GM18867 (cell line): Measurements from ENCODE around the gene CENPW.

Experiments used
- ATAC-seq: cut with Tn5 transposase; IDR thresholded peaks from one replicate; pipeline ENCODE4 v1.9.1; 2021; ENCODE audit warnings: mild to moderate bottlenecking, moderate library complexity; ENCODE audit not compliant: unreplicated experiment

Gene CENPW

GRCh38 chr6:126339796-126340609 lies at the start of gene CENPW:
Gene CENPW (plus strand): TSS chr6:126340115. CDS start chr6:126340274, 159 bp downstream.
- ATAC-seq, result peak; percentile 92

DNA sequence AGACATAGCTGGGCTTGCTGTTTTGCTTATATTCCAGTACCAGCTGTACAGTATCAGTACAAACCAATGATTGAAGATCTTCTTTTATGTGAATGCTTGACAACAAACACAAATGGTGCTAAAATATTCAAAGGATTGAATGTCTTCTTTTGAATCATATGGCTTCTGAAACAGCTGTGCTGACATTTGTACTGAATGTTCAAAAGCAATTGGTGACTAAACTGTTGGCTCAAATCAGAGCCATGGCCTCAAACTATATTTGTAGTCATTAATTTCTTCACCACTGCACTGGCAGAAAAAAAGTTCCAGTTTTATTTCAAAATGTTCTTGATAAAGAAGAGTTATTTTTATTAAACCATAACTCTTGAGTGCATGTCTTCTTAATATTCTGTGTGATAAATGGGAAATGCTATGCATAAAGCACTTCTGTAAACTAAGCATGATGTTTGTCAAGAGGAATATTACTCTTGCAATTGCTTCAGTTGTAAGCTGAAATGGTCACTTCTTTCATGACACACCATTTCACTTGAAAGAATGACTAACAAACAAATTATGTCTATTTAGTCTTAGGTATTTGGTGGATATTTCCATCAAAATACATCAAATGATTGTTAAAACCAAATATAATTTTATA lies 45.9 kb upstream of the CENPW start:
- no peak for ATAC-seq

- peak; percentile 40 for ATAC-seq
These were observed 39.8 kb upstream of the CENPW start for GRCh38 chr6:126300126-126300525.

GRCh38 chr6:126300735-126301134 lies 39.2 kb upstream of the CENPW start:
- ATAC-seq, result peak; percentile 97

- no peak for ATAC-seq
These were observed 37.7 kb upstream of the CENPW start for GRCh38 chr6:126302191-126302590.

- ATAC-seq, result no peak
These were observed 32.1 kb upstream of the CENPW start for GRCh38 chr6:126307849-126308248.

DNA sequence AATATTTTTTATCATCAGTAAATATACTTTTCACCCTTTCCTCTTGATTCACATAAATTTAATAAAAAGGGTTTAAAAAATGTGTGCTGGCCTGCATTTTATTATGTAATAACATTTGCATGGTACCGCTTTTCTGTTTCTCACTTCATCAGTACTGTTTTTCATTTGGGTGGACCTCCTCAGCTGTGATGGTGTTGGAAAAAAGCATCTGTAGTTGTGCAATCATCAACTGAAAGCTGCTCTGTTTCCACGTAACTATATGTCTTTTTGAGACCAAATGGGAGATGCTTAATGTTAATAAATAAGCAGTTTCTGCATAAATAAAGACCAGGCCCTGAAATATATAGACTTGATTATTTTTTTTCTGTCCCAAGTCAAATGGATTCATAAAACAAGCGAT lies 31.6 kb upstream of the CENPW start:
- ATAC-seq, result no peak

GRCh38 chr6:126312013-126312665 lies 27.8 kb upstream of the CENPW start:
- ATAC-seq, result peak; percentile 96

GRCh38 chr6:126313941-126314340 lies 26.0 kb upstream of the CENPW start:
- no peak for ATAC-seq

DNA sequence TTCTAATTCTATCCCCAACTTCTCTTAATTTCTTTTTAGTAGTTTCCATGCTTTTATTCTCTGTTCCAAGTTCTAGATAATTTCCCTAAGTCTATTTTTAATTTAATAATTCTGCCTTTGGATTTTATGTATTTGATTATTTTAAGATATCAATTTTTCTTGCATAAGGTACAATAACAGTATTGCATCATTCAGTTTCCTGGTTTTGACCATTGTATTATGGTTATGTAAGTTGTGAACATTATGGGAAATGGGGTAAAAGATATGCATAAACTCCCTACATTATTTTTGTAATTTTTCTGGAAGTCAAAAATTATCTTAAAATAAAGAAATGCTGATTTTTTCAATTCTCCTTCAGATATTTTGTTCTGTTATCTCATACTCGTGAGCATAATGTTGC lies 21.1 kb upstream of the CENPW start:
- no peak for ATAC-seq

GRCh38 chr6:126333729-126334128 lies 6.2 kb upstream of the CENPW start:
- ATAC-seq, result no peak

DNA sequence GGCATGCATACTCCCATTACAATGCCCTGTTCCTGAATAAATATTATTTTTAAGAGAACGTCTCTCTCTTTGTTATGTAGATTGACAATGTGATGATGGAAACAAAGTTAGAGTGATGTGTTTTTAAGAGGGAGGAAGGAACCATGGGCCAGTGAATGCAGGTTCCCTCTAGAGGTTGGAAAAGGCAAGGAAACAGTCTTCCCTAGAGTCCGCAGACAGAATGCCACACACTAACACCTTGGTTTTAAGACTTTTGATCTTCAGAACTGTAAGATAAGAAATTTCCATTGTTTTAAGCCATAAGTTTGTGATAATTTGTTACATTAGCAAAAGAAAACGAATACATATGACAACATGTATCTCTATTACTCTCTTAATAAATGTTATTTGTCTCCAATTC lies 4.7 kb upstream of the CENPW start:
- ATAC-seq, result no peak

DNA sequence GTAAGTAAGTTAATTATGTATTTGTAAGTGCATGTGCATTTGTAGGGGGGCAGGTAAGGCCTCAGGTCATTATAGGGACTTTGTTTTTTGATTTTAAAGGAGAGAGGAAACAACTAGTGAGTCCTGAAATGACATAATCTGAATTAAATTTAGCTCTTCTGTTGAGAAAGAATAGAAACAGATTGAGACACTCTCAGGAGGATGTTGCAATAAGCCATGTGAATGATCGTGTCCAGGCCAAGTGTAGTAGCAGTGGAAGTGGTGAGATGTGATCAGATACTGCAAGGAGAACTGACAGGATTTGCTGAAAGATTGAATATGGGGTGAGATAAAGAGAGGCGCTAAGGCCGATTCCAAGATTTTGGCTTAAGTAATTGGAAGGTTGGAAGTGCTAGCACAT lies 2.6 kb upstream of the CENPW start:
- no peak for ATAC-seq

DNA sequence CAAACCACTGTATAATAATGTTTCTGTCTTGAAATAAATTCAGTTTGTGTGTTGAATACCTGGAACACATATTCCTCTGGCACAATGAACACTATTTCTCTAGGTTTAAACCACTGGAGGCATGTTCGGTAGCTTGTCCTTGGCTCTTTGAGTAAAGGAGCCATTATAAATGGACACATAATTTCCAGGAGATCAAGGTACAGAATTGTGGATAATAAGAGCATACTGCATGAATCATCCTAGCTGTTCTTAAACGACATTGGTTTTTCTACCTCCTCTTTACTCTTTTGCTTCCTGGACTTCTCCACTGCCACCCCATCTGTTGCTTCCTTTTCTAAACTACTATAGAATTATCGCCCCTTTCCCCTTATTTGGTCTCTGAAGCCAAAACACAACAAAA lies 1.2 kb downstream of the CENPW start:
- no peak for ATAC-seq

- no peak for ATAC-seq
These were observed 4.3 kb downstream of the CENPW start for GRCh38 chr6:126344181-126344580.

- ATAC-seq, result no peak
These were observed 12.0 kb downstream of the CENPW start for GRCh38 chr6:126351960-126352359.

- no peak for ATAC-seq
These were observed 12.6 kb downstream of the CENPW start for GRCh38 chr6:126352514-126352913.

- ATAC-seq, result no peak
These were observed 16.6 kb downstream of the CENPW start for GRCh38 chr6:126356526-126356925.

- no peak for ATAC-seq
These were observed 20.1 kb downstream of the CENPW start for GRCh38 chr6:126359936-126360537.

DNA sequence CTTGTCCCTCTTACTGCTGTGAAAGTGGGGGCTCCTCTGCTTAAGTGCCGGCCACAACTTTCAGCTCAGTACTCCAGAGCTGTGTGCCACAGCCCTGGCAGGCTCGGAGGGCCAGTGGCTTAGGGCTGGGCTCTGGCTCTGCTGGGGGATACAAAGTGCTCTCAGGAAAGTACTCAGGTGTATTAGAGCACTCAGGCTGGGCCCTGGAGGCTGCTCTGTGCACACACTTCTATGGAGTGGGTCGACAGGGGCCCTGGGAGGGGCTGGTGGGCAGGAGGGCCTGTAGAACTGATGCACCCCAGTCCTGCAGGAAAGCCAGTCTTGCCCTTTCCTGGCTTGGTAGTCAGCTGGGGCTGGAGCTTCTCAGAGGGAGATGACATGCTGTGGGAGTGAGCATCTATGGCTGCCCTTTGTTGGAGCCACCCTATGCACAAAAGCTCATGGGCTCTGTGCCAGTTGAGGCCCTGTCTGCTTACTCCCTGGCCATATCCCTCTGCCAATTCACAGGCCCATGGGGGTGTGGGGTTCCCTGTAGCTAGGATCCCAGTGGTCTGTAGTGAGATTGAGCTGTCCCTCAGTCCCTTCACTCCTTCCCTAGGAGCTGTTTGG lies 22.0 kb downstream of the CENPW start:
- no peak for ATAC-seq

DNA sequence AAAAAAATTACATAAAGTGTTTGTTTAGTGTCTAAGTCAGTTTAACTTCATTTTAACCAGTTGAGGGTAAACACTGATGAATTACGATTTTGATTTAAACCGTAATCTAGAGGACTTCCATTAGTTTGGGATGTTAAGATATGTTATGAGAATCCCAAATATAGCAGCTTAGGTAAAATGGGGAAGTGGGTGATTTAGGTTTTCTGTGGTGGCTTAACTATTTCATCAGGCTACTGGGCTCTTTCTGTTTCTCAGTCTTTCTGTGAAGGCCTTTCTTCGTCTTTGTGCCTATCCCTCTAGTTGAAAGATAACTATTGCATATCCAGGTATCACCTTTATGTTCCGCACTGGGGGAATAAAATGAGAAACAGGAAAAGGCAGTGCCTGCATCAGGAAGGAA lies 27.9 kb downstream of the CENPW start:
- no peak for ATAC-seq
